Measurements from ENCODE around the gene SIPA1L3. TPM values are rescaled to one million over a fixed set of nuclear protein-coding genes. Genes with fewer than 3 reads are reported as not detected.

SIPA1L3 gene
- total RNA-seq, 4 donors from 2014 or later: 50.0 to 69.8 (median 53.6) TPM

DNA sequence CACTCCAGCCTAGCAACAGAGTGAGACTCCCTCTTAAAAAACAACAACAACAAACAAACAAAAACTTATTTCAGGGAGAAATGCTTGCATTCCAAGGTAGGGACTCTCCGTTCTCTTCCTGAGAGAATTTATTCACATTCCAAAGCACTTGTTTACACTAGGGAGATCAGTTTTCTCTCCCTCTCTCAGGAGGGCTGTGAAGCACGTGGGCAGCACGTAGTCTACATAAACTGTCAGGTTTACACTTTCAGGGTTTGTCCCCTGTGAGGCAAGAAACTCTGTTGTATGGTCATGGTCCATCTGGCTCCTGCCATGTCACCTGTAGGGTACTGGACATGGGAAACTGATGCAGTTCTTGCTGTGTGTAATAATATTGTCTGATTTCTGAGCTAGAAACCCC is 32.2 kb upstream of the SIPA1L3 start:
- H3K4me3 ChIP-seq (ENCODE audit: low read depth, poor library complexity, severe bottlenecking): no peak overlapping the region
- intact Hi-C loops (cut with DNase I; ENCODE audit: low total_unique reads): no loop called here
- no peak for DNase-seq (ENCODE audit: low spot score in 2 of 2)
- TF ChIP-seq POLR2A (IDR thresholded peaks at IDR 0.05) (no peak), CTCF (IDR thresholded peaks at IDR 0.05) (no peak)
- WGBS, 2 donors: 29 to 55% methylated on average over 3 of the region's 3 CpGs

DNA sequence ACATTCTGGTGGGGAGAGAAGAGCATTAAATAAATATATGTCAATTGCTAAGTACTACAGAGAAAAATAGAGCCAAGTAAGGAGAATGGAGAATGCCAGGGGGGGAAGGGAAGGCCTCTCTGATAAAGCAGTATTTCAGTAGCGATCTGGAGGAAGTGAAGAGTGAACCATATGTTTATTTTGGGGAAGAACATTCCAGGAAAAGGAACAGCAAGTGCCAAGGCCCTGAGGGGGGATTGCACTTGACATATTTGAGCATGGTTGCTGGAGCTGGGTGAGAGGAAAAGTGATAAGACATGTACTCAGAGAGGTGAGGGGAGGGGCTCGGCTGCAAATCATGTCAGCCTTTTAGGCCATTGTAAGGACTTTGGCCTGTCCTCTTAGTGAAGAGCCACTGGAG is 31.0 kb upstream of the SIPA1L3 start:
- H3K4me3 ChIP-seq (ENCODE audit: low read depth, poor library complexity, severe bottlenecking): no peak overlapping the region
- intact Hi-C loops (cut with DNase I; ENCODE audit: low total_unique reads): no loop called here
- no peak for DNase-seq (ENCODE audit: low spot score in 2 of 2)
- no peak for TF ChIP-seq POLR2A (IDR thresholded peaks at IDR 0.05)
- no peak for TF ChIP-seq CTCF (IDR thresholded peaks at IDR 0.05)
- WGBS, 2 donors: 32% methylated on average over 2 of the region's 2 CpGs

DNA sequence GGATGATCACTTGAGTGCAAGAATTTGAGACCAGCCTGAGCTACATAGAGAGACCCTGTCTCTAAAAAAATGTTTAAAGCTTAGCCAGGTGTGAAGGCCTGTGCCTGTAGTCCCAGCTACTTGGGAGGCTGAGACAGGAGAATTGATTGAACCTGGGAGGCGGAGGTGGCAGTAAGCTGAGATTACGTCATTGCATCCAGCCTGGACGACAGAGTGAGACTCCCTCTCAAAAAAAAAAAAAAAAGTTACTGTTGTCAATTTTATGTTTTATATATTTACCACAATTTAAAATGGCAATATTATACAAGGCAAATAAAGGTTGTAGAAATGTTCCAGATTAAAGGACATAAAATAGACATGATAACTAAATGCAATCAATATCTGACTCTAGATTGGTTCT is 29.9 kb upstream of the SIPA1L3 start:
- no peak for DNase-seq (ENCODE audit: low spot score in 2 of 2)
- WGBS, 2 donors: 83 to 91% methylated on average over 3 of the region's 3 CpGs
- intact Hi-C loops (cut with DNase I; ENCODE audit: low total_unique reads): no loop called here
- H3K4me3 ChIP-seq (ENCODE audit: low read depth, poor library complexity, severe bottlenecking): no peak overlapping the region
- TF ChIP-seq POLR2A (IDR thresholded peaks at IDR 0.05): no peak
- TF ChIP-seq CTCF (IDR thresholded peaks at IDR 0.05): no peak

DNA sequence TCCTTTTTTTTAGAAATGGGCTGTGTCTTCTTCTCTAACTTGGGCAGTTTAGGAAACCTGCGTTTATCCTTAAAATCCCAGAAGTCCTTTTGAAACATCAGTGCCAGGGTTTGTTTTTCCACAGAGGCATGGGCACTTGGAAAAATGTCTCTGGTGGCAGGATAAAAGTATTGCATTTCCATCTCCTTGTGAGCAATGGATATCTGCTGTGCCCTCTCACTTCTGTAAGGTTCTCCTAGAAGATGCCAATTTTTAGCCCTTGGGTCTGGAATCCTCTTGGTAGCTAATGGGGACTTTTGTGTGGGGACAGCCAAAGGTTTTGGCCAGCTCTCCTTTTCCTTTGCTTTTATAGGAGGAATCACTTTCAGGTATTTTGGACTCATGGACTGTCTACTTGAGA is 21.6 kb upstream of the SIPA1L3 start:
- intact Hi-C loops (cut with DNase I; ENCODE audit: low total_unique reads): no loop called here
- H3K4me3 ChIP-seq (ENCODE audit: low read depth, poor library complexity, severe bottlenecking): no peak overlapping the region
- no peak for DNase-seq (ENCODE audit: low spot score in 2 of 2)
- 86 to 100% methylated on average over 1 of the region's 1 CpG for WGBS, 2 donors
- TF ChIP-seq CTCF (IDR thresholded peaks at IDR 0.05): no peak
- no peak for TF ChIP-seq POLR2A (IDR thresholded peaks at IDR 0.05)

- H3K4me3 ChIP-seq (ENCODE audit: low read depth, poor library complexity, severe bottlenecking): no peak overlapping the region
- DNase-seq (ENCODE audit: low spot score in 2 of 2): no peak
- WGBS, 2 donors: 76 to 83% methylated on average over 1 of the region's 1 CpG
- TF ChIP-seq POLR2A (IDR thresholded peaks at IDR 0.05) (no peak), CTCF (IDR thresholded peaks at IDR 0.05) (no peak)
- intact Hi-C loops (cut with DNase I; ENCODE audit: low total_unique reads): no loop called here
Measured at GRCh38 chr19:37886571-37886970, 20.4 kb upstream of the SIPA1L3 start.

DNA sequence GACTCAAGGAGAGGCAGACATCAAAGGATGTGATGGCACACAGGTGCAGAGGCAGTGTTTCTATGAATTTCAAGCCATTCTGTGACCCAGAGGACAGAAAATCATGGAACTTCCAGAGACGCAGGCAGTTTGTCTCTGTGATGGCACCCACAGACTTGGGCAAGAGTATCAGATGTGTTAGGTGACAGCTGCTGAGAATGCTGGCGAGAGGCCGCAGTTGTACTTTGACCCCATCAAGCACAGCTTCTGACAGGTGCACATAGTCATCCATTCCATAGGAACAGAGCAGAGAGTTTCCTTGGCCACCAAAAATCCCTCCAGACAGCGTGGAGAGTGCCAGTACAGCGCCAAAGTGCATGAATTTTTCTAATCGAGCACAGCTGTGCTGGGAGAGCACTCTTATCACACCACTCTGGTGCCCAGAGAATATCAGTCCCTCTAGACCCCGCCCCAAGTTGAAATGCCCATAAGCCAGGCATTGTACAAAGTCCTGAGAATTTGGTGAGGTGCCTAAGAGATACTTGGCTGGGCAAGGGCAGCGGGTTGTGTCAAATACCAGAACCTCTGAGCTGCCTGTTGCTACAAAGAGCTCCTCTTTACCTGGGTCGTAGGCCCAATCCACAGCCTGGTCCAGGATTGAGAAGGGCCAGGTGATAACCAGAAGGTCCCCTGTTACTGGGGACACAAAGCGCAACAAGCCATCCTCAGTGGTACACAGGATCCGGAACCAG is 13.0 kb upstream of the SIPA1L3 start:
- TF ChIP-seq POLR2A (IDR thresholded peaks at IDR 0.05) (no peak), CTCF (IDR thresholded peaks at IDR 0.05) (no peak)
- no peak overlapping the region for H3K4me3 ChIP-seq (ENCODE audit: low read depth, poor library complexity, severe bottlenecking)
- WGBS, 2 donors: 85 to 91% methylated on average over 11 of the region's 11 CpGs
- intact Hi-C loops (cut with DNase I; ENCODE audit: low total_unique reads): no loop called here
- DNase-seq (ENCODE audit: low spot score in 2 of 2): no peak

All from lower leg skin (tissue), 4 donors.